Neural cell (in vitro differentiated cells): ENCODE results near the gene GRN. TPM values are rescaled to one million over a fixed set of nuclear protein-coding genes. Genes with fewer than 3 reads are reported as not detected.

Experiments used
- H2AFZ ChIP-seq: fragments of 200-600, 300-800 bp; sonication (generic), shearing (Covaris generic); 2 replicates; pipeline ENCODE4 v1.6.0; 2014; ENCODE audit warnings: low read depth, mild to moderate bottlenecking, antibody characterized with exemption, low read length, moderate library complexity
- H3F3A ChIP-seq: fragments of 200-600 bp; shearing (Covaris generic); 2 replicates; pipeline ENCODE4 v1.6.1; 2016; ENCODE audit warnings: mild to moderate bottlenecking, moderate library complexity, mixed read lengths, antibody characterized with exemption, low read length; ENCODE audit not compliant: insufficient read depth, poor library complexity, severe bottlenecking
- H3K27ac ChIP-seq: fragments of 200-600, 300-800 bp; sonication (generic), shearing (Covaris generic); 2 replicates; pipeline ENCODE4 v1.5.1; 2014; ENCODE audit warnings: mild to moderate bottlenecking, low read length, moderate library complexity
- H3K27me3 ChIP-seq: fragments of 300-800, 200-600 bp; sonication (generic), shearing (Covaris generic); 2 replicates; pipeline ENCODE4 v1.6.0; 2014; ENCODE audit warnings: mild to moderate bottlenecking, low read depth, low read length, moderate library complexity; ENCODE audit not compliant: insufficient read depth
- H3K36me3 ChIP-seq: fragments of 300-800, 200-600 bp; sonication (generic), shearing (Covaris generic); 2 replicates; pipeline ENCODE4 v1.5.1; 2014; ENCODE audit warnings: mild to moderate bottlenecking, antibody characterized with exemption, low read length, moderate library complexity; ENCODE audit not compliant: insufficient read depth
- H3K4me2 ChIP-seq: fragments of 300-800, 200-600 bp; sonication (generic), shearing (Covaris generic); 2 replicates; pipeline ENCODE4 v1.6.0; 2014; ENCODE audit warnings: mild to moderate bottlenecking, low read length
- H3K4me3 ChIP-seq: fragments of 300-800, 200-600 bp; sonication (generic), shearing (Covaris generic); 2 replicates; pipeline ENCODE4 v1.5.1; 2014; ENCODE audit warnings: mild to moderate bottlenecking, low read length, moderate library complexity
- H3K79me2 ChIP-seq: fragments of 200-600 bp; shearing (Covaris generic); replicated peaks from 2 replicates; pipeline ENCODE4 v1.6.0; 2014; ENCODE audit warnings: mild to moderate bottlenecking, low read length, moderate library complexity; ENCODE audit not compliant: insufficient read depth
- H3K9ac ChIP-seq: fragments of 300-800, 200-600 bp; sonication (generic), shearing (Covaris generic); 2 replicates; pipeline ENCODE4 v1.6.1; 2016; ENCODE audit warnings: mild to moderate bottlenecking, low read length, mixed read lengths
- H3K9me2 ChIP-seq: fragments of 200-600 bp; shearing (Covaris generic); 2 replicates; pipeline ENCODE4 v1.6.1; 2016; ENCODE audit warnings: mild to moderate bottlenecking, low read length, mixed read lengths; ENCODE audit not compliant: insufficient read depth
- H3K9me3 ChIP-seq: fragments of 200-600, 300-800 bp; sonication (generic), shearing (Covaris generic); 2 replicates; pipeline ENCODE4 v1.6.1; 2016; ENCODE audit warnings: mild to moderate bottlenecking, mixed run types, low read length, moderate library complexity, mixed read lengths
- H4K20me1 ChIP-seq: fragments of 200-600 bp; shearing (Covaris generic); 2 replicates; pipeline ENCODE4 v1.6.1; 2016; ENCODE audit warnings: mild to moderate bottlenecking, mixed run types; ENCODE audit not compliant: insufficient read depth
- CTCF ChIP-seq: fragments of 450-650 bp; IDR thresholded peaks from 2 replicates; pipeline ENCODE4 v1.5.1; 2014; ENCODE audit warnings: antibody characterized with exemption, mild to moderate bottlenecking, moderate library complexity; ENCODE audit not compliant: poor library complexity, severe bottlenecking
- EP300 ChIP-seq: fragments of 450-650 bp; conservative IDR thresholded peaks from 2 replicates; pipeline ENCODE4 v1.6.1; 2014; ENCODE audit warnings: antibody characterized with exemption, mild to moderate bottlenecking, moderate library complexity; ENCODE audit not compliant: poor library complexity, severe bottlenecking
- EZH2 ChIP-seq: fragments of 200-600, 300-800 bp; shearing (Covaris generic), sonication (generic); IDR thresholded peaks from 2 replicates; pipeline ENCODE4 v1.6.1; 2014; ENCODE audit warnings: antibody characterized with exemption, low read length, borderline replicate concordance, mild to moderate bottlenecking; ENCODE audit not compliant: insufficient read depth, poor library complexity, severe bottlenecking
- MXI1 ChIP-seq: fragments of 450-650 bp; conservative IDR thresholded peaks from 2 replicates; pipeline ENCODE4 v1.6.1; 2014; ENCODE audit warnings: antibody characterized with exemption, mild to moderate bottlenecking; ENCODE audit not compliant: poor library complexity, severe bottlenecking
- POLR2AphosphoS5 ChIP-seq: IDR thresholded peaks from 2 replicates; pipeline ENCODE4 v1.6.1; 2012
- RAD21 ChIP-seq: fragments of 450-650 bp; conservative IDR thresholded peaks from 2 replicates; pipeline ENCODE4 v1.6.1; 2014; ENCODE audit warnings: antibody characterized with exemption, mild to moderate bottlenecking, moderate library complexity
- REST ChIP-seq: IDR thresholded peaks from 2 replicates; pipeline ENCODE4 v1.6.1; 2012; ENCODE audit warnings: borderline replicate concordance
- SMC3 ChIP-seq: fragments of 450-650 bp; conservative IDR thresholded peaks from 2 replicates; pipeline ENCODE4 v1.6.1; 2014; ENCODE audit warnings: antibody characterized with exemption, mild to moderate bottlenecking, moderate library complexity; ENCODE audit not compliant: poor library complexity
- TAF1 ChIP-seq: IDR thresholded peaks from 2 replicates; pipeline ENCODE4 v1.6.1; 2012; ENCODE audit warnings: low read depth
- polyA plus RNA-seq: library from polyadenylated mRNA; depleted of rRNA; stranded (reverse); fragments of >200 nt; gene quantifications from 2 replicates; pipeline ENCODE4 v1.2.3, GENCODE V29; 2014

Gene GRN
- polyA plus RNA-seq, 1 donor from 2014 or later: 21.8 TPM

GRCh38 chr17:44359006-44359405, 13.9 kb downstream of the GRN start:
- H3K27me3 ChIP-seq: no peaks in the 10 kb centered on the region
- no peaks in the 10 kb centered on the region for H3F3A ChIP-seq
- peaks cover 50% of the 10 kb centered on the region for H4K20me1 ChIP-seq
- H3K9ac ChIP-seq: no peak overlapping the region
- peaks cover 57% of the 10 kb centered on the region for H3K79me2 ChIP-seq
- no peaks in the 10 kb centered on the region for H3K9me3 ChIP-seq
- no peaks in the 10 kb centered on the region for H3K9me2 ChIP-seq
- H3K4me3 ChIP-seq: no peak overlapping the region
- TF ChIP-seq EP300 (no peak), RAD21 (no peak), MXI1 (no peak), SMC3 (no peak), TAF1 (no peak), POLR2AphosphoS5 (no peak), CTCF (no peak), REST (no peak), EZH2 (no peak)
- no peaks in the 10 kb centered on the region for H3K36me3 ChIP-seq
- no peak overlapping the region for H3K4me2 ChIP-seq
- no peak overlapping the region for H2AFZ ChIP-seq
- H3K27ac ChIP-seq: no peak overlapping the region

GRCh38 chr17:44359458-44360143, 14.5 kb downstream of the GRN start:
- Histone ChIP-seq H3K4me3 (no peak overlapping the region), H3K9ac (no peak overlapping the region), H3F3A (no peaks in the 10 kb centered on the region), H4K20me1 (peaks cover 50% of the 10 kb centered on the region), H2AFZ (no peak overlapping the region), H3K27ac (no peak overlapping the region), H3K4me2 (no peak overlapping the region), H3K9me2 (no peaks in the 10 kb centered on the region), H3K79me2 (peaks cover 60% of the 10 kb centered on the region), H3K27me3 (no peaks in the 10 kb centered on the region), H3K36me3 (no peaks in the 10 kb centered on the region), H3K9me3 (no peaks in the 10 kb centered on the region)
- no peak for TF ChIP-seq MXI1
- no peak for TF ChIP-seq REST
- no peak for TF ChIP-seq CTCF
- no peak for TF ChIP-seq RAD21
- TF ChIP-seq SMC3: no peak
- TF ChIP-seq EP300: no peak
- TF ChIP-seq TAF1: no peak
- no peak for TF ChIP-seq EZH2
- TF ChIP-seq POLR2AphosphoS5: no peak
